T-cell (primary cell): Measurements from ENCODE around the gene FADS6. TPM values are rescaled to one million over a fixed set of nuclear protein-coding genes. Genes with fewer than 3 reads are reported as not detected.

Experiments used
- ATAC-seq, 4 experiments: fragments of 200-7000 bp in 3 of 4; fragments of 150-1000 bp in 1 of 4; cut with Tn5 transposase; replicated peaks in 1 of 4; 1 replicate in 3 of 4; 2 replicates in 1 of 4; pipeline ENCODE4 v1.10.0; 2021; ENCODE audit warnings: moderate library complexity in 3 of 4, mild to moderate bottlenecking in 2 of 4, moderate number of reproducible peaks in 1 of 4
- CTCF ChIA-PET, 2 donors: fragments of 300-600 bp; sonication (Branson Sonifier 250); formaldehyde crosslinking; loops; one replicate each; lab custom pipeline; 2022; ENCODE audit warnings: antibody characterized with exemption in 2 of 2; lab: Charles Lee
- POLR2A ChIA-PET, 2 donors: fragments of 300-600 bp; sonication (Branson Sonifier 250); formaldehyde crosslinking; loops; one replicate each; lab custom pipeline; 2022; ENCODE audit warnings: antibody characterized with exemption in 2 of 2; lab: Charles Lee
- DNase-seq, 35 experiments: peaks; one replicate each; pipeline versions ENCODE4 v3.0.0 to v3.0.0-alpha.2; 2013 to 2023
- H3K27ac ChIP-seq: one replicate; pipeline ENCODE4 v1.5.1; 2013; ENCODE audit warnings: low read length
- H3K27me3 ChIP-seq, 2 experiments: replicated peaks in 1 of 2; 1 replicate in 1 of 2; 2 replicates in 1 of 2; pipeline versions ENCODE4 v1.6.1 to v1.7.0; 2013; ENCODE audit warnings: low read length in 1 of 2, mixed read lengths in 1 of 2; ENCODE audit not compliant: control insufficient read depth in 2 of 2, insufficient read depth in 2 of 2; ENCODE audit errors: extremely low read depth in 1 of 2
- H3K36me3 ChIP-seq, 2 donors: 1 replicate in 1 of 2; 2 replicates in 1 of 2; pipeline versions ENCODE4 v1.6.1 to v1.7.0; 2013; ENCODE audit warnings: low read length in 1 of 2; ENCODE audit not compliant: control insufficient read depth in 2 of 2, insufficient read depth in 1 of 2; ENCODE audit errors: extremely low read depth in 1 of 2
- H3K4me1 ChIP-seq, 2 experiments: 1 replicate in 1 of 2; 2 replicates in 1 of 2; pipeline versions ENCODE4 v1.6.1 to v1.7.0; 2013; ENCODE audit warnings: low read length in 2 of 2, mixed read lengths in 1 of 2; ENCODE audit not compliant: insufficient read depth in 2 of 2, control insufficient read depth in 1 of 2; ENCODE audit errors: extremely low read depth in 1 of 2
- H3K4me3 ChIP-seq, 2 donors: 1 replicate in 1 of 2; 2 replicates in 1 of 2; pipeline versions ENCODE4 v1.5.1 to v1.7.0; 2013; ENCODE audit warnings: mild to moderate bottlenecking in 2 of 2, low read length in 1 of 2, moderate library complexity in 1 of 2; ENCODE audit not compliant: control insufficient read depth in 1 of 2; ENCODE audit errors: extremely low read depth in 1 of 2
- H3K9me3 ChIP-seq: 2 replicates; pipeline ENCODE4 v1.7.0; 2013
- H3K27ac Mint-ChIP-seq, 2 donors: one replicate each; pipeline ENCODE4 v1.8.0; 2020 to 2021; ENCODE audit warnings: mild to moderate bottlenecking in 2 of 2, mixed read lengths in 2 of 2
- H3K27me3 Mint-ChIP-seq, 2 donors: one replicate each; pipeline ENCODE4 v1.8.0; 2021 to 2022; ENCODE audit warnings: mixed read lengths in 2 of 2
- H3K36me3 Mint-ChIP-seq: one replicate; pipeline ENCODE4 v1.8.0; 2021; ENCODE audit warnings: mixed read lengths
- H3K4me1 Mint-ChIP-seq, 3 donors: one replicate each; pipeline ENCODE4 v1.8.0; 2020 to 2022; ENCODE audit warnings: mixed read lengths in 3 of 3, mild to moderate bottlenecking in 1 of 3
- H3K4me3 Mint-ChIP-seq, 3 donors: one replicate each; pipeline ENCODE4 v1.8.0; 2020 to 2022; ENCODE audit warnings: mild to moderate bottlenecking in 3 of 3, mixed read lengths in 3 of 3, moderate library complexity in 3 of 3
- H3K9me3 Mint-ChIP-seq, 3 donors: one replicate each; pipeline ENCODE4 v1.8.0; 2020 to 2022; ENCODE audit warnings: mixed read lengths in 3 of 3
- WGBS: methylation state at CpG from one replicate; pipeline ENCODE4 v1.1.5; 2013; ENCODE audit warnings: missing lambda C conversion rate; ENCODE audit not compliant: insufficient coverage; 5-methylcytosine and 5-hydroxymethylcytosine counted together
- total RNA-seq, 35 experiments: library from RNA in 6 of 35; stranded (reverse) in 6 of 35; fragments of 120-200 nt in 1 of 35; gene quantifications; one replicate each; pipeline versions ENCODE4 v1.2.1 to v1.2.4 and lab custom pipeline; 2013 to 2026

Gene FADS6
- total RNA-seq, 5 donors from 2014 or later (not counting 1 experiment from before 2014, with no cell fraction given): not detected

- ATAC-seq (no peak), DNase-seq (no peak)
- no peak overlapping the region for H3K4me3 Mint-ChIP-seq
- H3K4me1 Mint-ChIP-seq: no peaks in the 10 kb centered on the region
- H3K36me3 Mint-ChIP-seq: no peaks in the 10 kb centered on the region
- H3K36me3 ChIP-seq: no peaks in the 10 kb centered on the region
- no peaks in the 10 kb centered on the region for H3K4me1 ChIP-seq
- H3K27ac ChIP-seq: no peak overlapping the region
- WGBS: 85% methylated on average over 11 of the region's 11 CpGs
- CTCF ChIA-PET: no interaction called here
- peaks cover 5 to 20% of the 10 kb centered on the region in 2 donors for H3K27me3 Mint-ChIP-seq
- no peaks in the 10 kb centered on the region for H3K9me3 Mint-ChIP-seq
- H3K9me3 ChIP-seq: no peaks in the 10 kb centered on the region
- peaks cover 0 to 56% of the 10 kb centered on the region in 2 experiments for H3K27me3 ChIP-seq
- no peak overlapping the region for H3K4me3 ChIP-seq
- POLR2A ChIA-PET: no interaction called here
- no peak overlapping the region for H3K27ac Mint-ChIP-seq
Observed at GRCh38 chr17:74881073-74881472, 12.4 kb downstream of the FADS6 start.

- H3K9me3 Mint-ChIP-seq: no peaks in the 10 kb centered on the region
- DNase-seq (no peak), ATAC-seq (no peak)
- WGBS: 95% methylated on average over 3 of the region's 16 CpGs
- H3K9me3 ChIP-seq: no peaks in the 10 kb centered on the region
- no peak overlapping the region for H3K4me3 Mint-ChIP-seq
- H3K27me3 Mint-ChIP-seq: peaks cover 0 to 8% of the 10 kb centered on the region in 2 donors
- no peak overlapping the region for H3K27ac ChIP-seq
- H3K36me3 ChIP-seq: no peaks in the 10 kb centered on the region
- CTCF ChIA-PET: no interaction called here
- H3K4me1 ChIP-seq: no peaks in the 10 kb centered on the region
- H3K27me3 ChIP-seq: peaks cover 0 to 42% of the 10 kb centered on the region in 2 experiments
- POLR2A ChIA-PET: no interaction called here
- no peak overlapping the region for H3K4me3 ChIP-seq
- H3K36me3 Mint-ChIP-seq: no peaks in the 10 kb centered on the region
- no peak overlapping the region for H3K27ac Mint-ChIP-seq
- H3K4me1 Mint-ChIP-seq: no peaks in the 10 kb centered on the region
Observed at GRCh38 chr17:74879308-74879707, 14.1 kb downstream of the FADS6 start.

DNA sequence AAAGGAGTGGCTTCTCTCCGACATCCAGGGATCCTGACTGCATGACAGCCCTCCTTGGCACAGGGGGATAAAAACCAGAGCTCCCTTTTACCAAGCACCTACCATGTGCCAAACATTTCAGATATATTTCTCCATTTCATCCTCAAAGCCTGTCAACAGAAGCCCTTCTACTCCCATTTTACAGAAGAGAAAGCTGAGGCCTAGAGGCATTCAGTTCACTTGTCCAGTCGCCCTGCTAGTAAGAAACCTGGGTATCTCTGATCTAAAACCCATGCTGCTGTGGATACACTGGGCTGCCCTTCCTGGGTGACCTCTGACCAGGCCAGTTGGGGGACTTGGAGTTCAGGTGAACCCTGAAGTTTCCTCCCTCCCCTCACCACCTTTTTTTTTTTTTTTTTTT, 14.8 kb downstream of the FADS6 start:
- peaks cover 0 to 7% of the 10 kb centered on the region in 2 donors for H3K27me3 Mint-ChIP-seq
- no peak overlapping the region for H3K4me3 ChIP-seq
- ATAC-seq (no peak), DNase-seq (no peak)
- H3K36me3 Mint-ChIP-seq: no peaks in the 10 kb centered on the region
- H3K36me3 ChIP-seq: no peaks in the 10 kb centered on the region
- H3K27ac ChIP-seq: no peak overlapping the region
- peaks cover 4 to 5% (median 5%) of the 10 kb centered on the region in 3 donors for H3K4me1 Mint-ChIP-seq
- H3K27ac Mint-ChIP-seq: no peak overlapping the region
- ChIA-PET CTCF (no interaction called here), POLR2A (no interaction called here)
- no peaks in the 10 kb centered on the region for H3K9me3 ChIP-seq
- 80% methylated on average over 2 of the region's 2 CpGs for WGBS
- H3K27me3 ChIP-seq: peaks cover 0 to 37% of the 10 kb centered on the region in 2 experiments
- H3K4me1 ChIP-seq: peaks cover 0 to 2% of the 10 kb centered on the region in 2 experiments
- no peaks in the 10 kb centered on the region for H3K9me3 Mint-ChIP-seq
- H3K4me3 Mint-ChIP-seq: no peak overlapping the region

DNA sequence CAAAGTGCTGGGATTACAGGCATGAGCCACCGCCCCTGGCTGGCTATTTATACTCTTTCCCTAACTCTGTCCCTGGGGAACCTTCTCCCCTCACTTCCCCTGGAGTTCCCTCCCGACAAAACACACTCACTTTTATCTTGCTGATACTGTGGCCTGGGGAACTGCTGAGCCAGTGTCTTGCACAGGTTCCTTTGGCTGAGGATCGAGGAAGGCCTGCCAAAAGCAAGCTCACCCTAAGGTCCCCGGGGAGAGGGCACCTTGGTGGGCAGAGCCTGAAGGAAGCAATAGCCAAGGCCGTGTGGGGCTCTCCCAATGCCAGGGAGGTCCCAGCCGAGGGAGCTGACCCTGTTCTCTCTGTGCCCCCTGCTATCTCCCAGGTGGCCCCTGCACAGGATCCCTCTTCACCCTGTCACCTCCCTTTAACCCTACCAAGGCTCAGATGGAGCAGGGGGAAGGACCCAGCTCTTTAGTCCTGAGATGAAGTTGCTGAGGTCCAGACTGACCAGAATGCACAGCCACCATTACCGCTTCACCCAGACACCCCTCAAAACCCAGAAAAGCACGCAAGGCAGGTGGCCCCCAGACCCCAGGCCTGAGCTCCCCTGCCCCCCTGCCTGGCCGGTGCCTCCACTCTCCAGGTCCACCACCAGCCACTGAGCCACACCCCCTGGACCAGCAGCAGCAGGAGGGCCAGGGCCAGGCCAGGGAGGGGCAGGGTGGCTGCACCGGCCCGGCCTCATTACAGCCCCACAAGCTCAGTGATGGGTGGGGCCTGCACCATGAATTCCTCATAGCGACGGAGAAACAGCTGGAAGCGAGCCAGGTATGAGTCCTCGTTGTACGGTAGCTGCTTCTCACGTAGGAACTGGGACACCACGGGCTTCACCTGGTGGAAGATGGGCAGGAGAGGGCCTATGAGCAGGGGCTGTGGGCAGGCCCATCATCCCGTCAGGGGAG, 15.6 kb downstream of the FADS6 start:
- POLR2A ChIA-PET: no interaction called here
- CTCF ChIA-PET: interaction anchor here in 1 of 2 donors (0.8 kb wide), 1 partner anchor 980 kb away, joined by 4 read pairs; no protein-coding TSS in a partner anchor

GRCh38 chr17:74875977-74876593, 17.3 kb downstream of the FADS6 start:
- ChIA-PET CTCF (interaction anchor here in 1 of 2 donors (1.0 kb wide), 1 partner anchor 97 kb away, joined by 10 read pairs; no protein-coding TSS in a partner anchor), POLR2A (interaction anchor here in 1 of 2 donors (0.6 kb wide), 1 partner anchor 92 kb away, joined by 5 read pairs; no protein-coding TSS in a partner anchor)
- Histone ChIP-seq H3K27ac (no peak overlapping the region), H3K9me3 (no peaks in the 10 kb centered on the region), H3K36me3 (no peaks in the 10 kb centered on the region), H3K4me1 (peaks cover 4 to 21% of the 10 kb centered on the region in 2 experiments), H3K4me3 (no peak overlapping the region), H3K27me3 (peaks cover 0 to 17% of the 10 kb centered on the region in 2 experiments)
- no peak overlapping the region for H3K27ac Mint-ChIP-seq
- no peak overlapping the region for H3K4me3 Mint-ChIP-seq
- H3K9me3 Mint-ChIP-seq: no peaks in the 10 kb centered on the region
- H3K36me3 Mint-ChIP-seq: no peaks in the 10 kb centered on the region
- WGBS: 82% methylated on average over 5 of the region's 6 CpGs
- no peak for DNase-seq
- H3K4me1 Mint-ChIP-seq: peaks cover 16 to 25% (median 23%) of the 10 kb centered on the region in 3 donors
- no peak for ATAC-seq
- H3K27me3 Mint-ChIP-seq: peaks cover 0 to 4% of the 10 kb centered on the region in 2 donors

More for the DNA sequence above, 15.6 kb downstream of the FADS6 start:
- H3K27ac Mint-ChIP-seq: no peak overlapping the region
- Histone ChIP-seq H3K9me3 (no peaks in the 10 kb centered on the region), H3K4me1 (peaks cover 0 to 6% of the 10 kb centered on the region in 2 experiments), H3K4me3 (no peak overlapping the region), H3K36me3 (no peaks in the 10 kb centered on the region), H3K27ac (no peak overlapping the region), H3K27me3 (peaks cover 0 to 30% of the 10 kb centered on the region in 2 experiments)
- no peak overlapping the region for H3K4me3 Mint-ChIP-seq
- peaks cover 0 to 7% of the 10 kb centered on the region in 2 donors for H3K27me3 Mint-ChIP-seq
- DNase-seq (no peak), ATAC-seq (no peak)
- H3K36me3 Mint-ChIP-seq: no peaks in the 10 kb centered on the region
- peaks cover 5 to 9% (median 8%) of the 10 kb centered on the region in 3 donors for H3K4me1 Mint-ChIP-seq
- no peaks in the 10 kb centered on the region for H3K9me3 Mint-ChIP-seq
- WGBS: 87% methylated on average over 8 of the region's 19 CpGs
